GM13976 (cell line): ENCODE results near the gene SERP2.

Source experiments
- DNase-seq: peaks from one replicate; pipeline ENCODE4 v3.0.0; 2012; ENCODE audit warnings: low spot score
- in situ Hi-C: fragments of 300-500 bp; cut with MboI; formaldehyde crosslinking; loops from one replicate; pipeline ENCODE4 v1.12.0; 2022; ENCODE audit warnings: low sequenced_read_pairs, mixed read lengths, inconsistent platforms; ENCODE audit not compliant: unreplicated experiment
- TF ChIP-seq, protein P1 (sequence below): IDR thresholded peaks from 2 replicates; pipeline ENCODE4 v1.5.1; 2012; ENCODE audit warnings: borderline replicate concordance, mild to moderate bottlenecking; ENCODE audit not compliant: insufficient read depth; ENCODE audit errors: extremely low read depth, missing control alignments, control extremely low read depth

Gene SERP2

DNA sequence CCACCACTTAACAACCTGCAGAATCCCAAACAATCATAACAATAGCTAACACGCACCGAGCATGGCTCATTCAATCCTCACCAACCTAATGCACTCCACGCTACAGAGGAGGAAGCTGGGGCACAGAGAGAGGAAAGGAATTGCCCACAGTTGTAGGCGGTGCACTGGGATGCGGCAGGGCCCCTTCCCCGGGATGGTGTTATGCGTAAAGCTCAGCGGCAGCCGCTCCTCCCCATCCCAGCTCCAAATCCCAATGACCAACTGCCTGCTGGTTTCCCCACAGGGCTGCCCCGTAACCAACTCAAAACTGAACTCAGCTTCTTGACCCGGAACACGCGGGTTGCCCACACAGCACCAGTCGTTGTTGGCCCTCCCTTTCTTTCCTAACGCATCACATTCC, 42.2 kb downstream of the SERP2 start:
- TF ChIP-seq, protein P1, sequence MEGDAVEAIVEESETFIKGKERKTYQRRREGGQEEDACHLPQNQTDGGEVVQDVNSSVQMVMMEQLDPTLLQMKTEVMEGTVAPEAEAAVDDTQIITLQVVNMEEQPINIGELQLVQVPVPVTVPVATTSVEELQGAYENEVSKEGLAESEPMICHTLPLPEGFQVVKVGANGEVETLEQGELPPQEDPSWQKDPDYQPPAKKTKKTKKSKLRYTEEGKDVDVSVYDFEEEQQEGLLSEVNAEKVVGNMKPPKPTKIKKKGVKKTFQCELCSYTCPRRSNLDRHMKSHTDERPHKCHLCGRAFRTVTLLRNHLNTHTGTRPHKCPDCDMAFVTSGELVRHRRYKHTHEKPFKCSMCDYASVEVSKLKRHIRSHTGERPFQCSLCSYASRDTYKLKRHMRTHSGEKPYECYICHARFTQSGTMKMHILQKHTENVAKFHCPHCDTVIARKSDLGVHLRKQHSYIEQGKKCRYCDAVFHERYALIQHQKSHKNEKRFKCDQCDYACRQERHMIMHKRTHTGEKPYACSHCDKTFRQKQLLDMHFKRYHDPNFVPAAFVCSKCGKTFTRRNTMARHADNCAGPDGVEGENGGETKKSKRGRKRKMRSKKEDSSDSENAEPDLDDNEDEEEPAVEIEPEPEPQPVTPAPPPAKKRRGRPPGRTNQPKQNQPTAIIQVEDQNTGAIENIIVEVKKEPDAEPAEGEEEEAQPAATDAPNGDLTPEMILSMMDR, result no peak
- in situ Hi-C loops, result no loop called here
- DNase-seq, result no peak

DNA sequence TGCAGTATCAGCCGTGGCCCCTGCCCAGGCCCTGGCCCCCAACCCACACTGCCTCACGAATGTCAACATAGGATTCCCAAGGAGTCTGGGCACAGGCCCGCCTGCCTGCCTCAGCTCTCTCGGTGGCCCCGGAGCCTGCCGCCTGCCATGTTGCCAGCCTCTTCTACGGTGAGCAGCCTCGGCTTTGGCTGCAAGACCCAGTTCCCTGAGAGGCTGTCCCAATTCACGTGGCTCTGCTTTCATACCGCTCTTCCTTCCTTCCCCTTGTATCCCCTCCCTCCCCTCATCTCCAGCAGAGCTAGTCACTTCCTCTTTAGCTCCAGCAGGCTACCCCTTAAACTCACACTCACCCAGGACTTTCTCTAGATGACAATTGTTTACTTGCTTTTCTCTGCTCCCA, 42.7 kb downstream of the SERP2 start:
- TF ChIP-seq, protein P1, result no peak
- in situ Hi-C loops, result no loop called here
- no peak for DNase-seq

DNA sequence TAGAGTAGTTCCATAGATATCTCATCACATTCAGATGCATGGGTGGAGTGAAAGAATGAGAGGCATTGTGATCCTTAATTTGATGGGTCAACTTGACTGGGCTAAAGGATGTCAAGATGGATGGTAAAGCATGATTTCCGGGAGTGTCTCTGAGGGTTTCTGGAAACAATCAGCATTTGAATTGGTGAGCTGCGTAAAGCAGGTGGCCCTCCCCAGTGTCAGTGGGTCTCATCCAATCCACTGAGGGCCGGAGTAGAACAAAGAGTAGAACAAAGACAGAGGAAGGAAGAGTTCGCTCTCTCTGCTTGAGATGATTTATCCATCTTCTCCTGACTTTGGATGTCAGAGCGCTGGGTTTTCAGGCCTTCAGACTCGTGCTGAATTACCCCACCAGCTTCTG, 43.1 kb downstream of the SERP2 start:
- no peak for DNase-seq
- in situ Hi-C loops, result no loop called here
- TF ChIP-seq, protein P1, result no peak

GRCh38 chr13:44417446-44417845, 43.8 kb downstream of the SERP2 start:
- in situ Hi-C loops, result no loop called here
- TF ChIP-seq, protein P1, result no peak
- DNase-seq, result no peak

DNA sequence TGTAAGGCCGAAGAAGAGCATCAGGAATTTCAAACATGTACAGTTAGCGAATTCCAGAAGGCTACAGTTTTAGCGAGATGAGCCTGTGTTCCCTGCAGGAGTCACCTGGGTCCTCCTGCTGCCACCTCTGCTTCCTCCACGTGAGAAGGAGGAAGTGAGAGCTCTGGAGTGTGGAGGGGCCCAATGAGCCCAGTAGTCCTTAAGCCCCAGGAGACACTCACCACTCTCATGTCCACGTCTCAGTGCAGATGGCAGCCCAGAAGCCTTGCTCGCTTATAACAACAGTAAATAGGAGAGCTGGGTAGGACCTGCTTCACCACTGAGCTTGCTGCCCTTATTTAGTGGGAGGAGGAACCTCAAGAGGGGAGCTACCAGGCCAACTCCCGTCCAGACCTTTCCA, 44.3 kb downstream of the SERP2 start:
- DNase-seq, result no peak
- TF ChIP-seq, protein P1, result no peak
- in situ Hi-C loops, result no loop called here

DNA sequence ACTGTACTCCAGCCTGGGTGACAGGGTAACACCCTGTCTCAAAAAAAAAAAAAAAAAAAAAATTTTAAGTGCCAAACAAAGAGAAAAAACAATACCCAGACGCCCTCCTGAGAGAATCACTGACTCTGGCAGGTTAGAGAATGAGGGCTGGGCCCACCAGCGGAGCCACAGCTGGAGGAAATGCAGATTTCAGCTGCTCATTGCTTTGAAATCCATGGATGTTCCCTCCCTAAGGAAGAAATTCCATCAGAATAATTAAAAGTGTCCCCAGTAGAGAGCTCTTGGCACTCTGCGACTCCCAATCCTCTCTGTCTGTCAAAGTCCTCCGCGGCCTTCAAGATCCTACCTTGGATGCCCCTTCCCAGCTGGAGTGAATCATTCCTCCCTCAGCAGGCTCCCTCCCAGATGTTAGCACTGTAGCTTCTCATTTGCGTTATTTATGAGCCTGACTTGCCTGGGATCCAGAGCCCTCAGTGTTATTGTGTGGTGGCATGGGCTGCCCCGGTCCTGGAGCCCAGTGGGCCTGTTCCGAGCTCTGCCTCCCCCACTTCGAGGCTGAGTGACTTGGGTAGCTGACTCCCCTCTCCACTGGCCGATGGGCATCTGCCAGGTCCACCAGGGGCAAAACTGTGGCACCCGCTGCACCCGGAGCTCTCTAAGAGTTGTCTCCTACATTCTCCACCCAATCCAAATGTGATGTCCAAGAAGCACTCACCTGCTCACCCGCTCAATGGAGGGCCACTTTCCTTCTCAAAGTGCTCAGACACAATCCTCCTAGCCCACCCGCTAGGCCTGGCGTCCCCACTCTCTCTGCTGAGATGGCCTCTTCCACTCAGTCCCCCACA, 47.0 kb downstream of the SERP2 start:
- TF ChIP-seq, protein P1, result no peak
- in situ Hi-C loops, result no loop called here

More for the DNA sequence above, 47.0 kb downstream of the SERP2 start:
- no peak for DNase-seq
